ENCODE measurements around the gene ZNF430.
"Not testable (repeated sequence)": the region's sequence is repeated elsewhere in the genome, so short reads cannot be mapped to it uniquely, and the experiment has no call there.

The ZNF430 gene

DNA sequence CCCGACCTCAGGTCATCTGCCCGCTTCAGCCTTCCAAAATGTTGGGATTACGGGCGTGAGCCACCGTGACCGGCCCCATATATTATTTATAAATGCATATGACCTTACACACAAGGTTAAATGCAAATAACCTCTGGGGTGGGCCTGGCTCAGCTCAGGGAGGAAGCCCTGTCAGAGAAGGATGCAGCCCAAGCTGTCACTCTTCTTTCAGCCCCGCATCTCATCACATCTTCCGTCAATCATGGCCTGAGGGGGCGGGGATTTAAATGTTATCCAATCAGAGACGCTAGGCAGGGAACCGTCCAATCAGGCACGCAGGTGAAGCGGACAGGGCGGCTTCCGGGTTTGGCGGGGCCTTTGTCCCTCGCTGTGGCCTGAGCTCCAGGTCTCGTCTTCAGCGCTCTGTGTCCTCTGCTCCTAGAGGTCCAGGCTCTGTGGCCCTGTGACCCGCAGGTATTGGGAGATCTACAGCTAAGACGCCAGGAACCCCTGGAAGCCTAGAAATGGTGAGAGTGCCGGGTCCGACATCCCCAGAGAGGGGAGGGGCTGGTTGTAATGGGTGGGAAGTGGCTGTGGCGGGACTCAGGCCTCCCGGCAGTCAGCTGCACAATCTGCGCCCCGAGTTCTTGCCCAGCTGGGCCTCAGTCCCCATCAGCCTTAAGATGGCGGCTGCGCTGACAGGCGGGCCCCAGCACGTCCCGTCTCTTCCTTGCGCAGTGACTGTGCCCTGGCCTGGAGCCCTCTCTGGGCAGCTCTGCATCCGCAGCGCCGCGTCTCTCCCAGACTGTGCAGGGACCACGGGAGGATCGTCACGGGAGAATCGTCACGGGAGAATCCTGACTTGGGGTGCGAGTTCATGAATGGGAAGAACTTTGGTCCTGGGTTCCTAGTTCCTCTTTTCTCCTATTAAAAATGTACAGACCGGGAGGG, at the start of gene ZNF430:
ZNF430 (plus strand) TSS at position 360 of the 930 bp plus-strand sequence; CDS start at position 504, 144 bp downstream.
- peak; percentile 94 for DNase-seq

- DNase-seq: not testable (repeated sequence)
These were observed 27.7 kb upstream of the ZNF430 start for GRCh38 chr19:20992788-20993187.

GRCh38 chr19:20999731-21000352, 20.6 kb upstream of the ZNF430 start:
- DNase-seq: peak; percentile 90

- not testable (repeated sequence) for DNase-seq
These were observed 781 bp downstream of the ZNF430 start for GRCh38 chr19:21021238-21021637.

DNA sequence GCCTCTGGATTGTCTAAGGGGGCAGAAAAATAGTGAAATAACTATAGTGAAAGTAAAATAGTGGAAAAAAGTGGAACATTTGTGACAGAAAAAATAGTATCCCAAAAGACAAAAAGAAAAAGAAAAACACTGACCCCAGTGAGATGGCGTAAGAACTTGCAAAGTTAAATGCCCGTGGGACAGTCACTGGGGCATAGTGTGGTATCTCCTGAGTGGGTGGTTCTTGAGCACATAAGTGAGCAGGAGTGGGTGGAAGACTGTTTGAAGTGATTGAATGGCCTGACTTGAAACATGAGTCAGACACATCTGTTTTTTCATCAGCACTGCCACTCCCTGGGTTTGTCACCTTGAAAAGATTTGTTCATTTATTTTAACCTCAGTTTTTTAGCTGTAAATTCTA, 2.5 kb downstream of the ZNF430 start:
- DNase-seq: peak; percentile 52

DNA sequence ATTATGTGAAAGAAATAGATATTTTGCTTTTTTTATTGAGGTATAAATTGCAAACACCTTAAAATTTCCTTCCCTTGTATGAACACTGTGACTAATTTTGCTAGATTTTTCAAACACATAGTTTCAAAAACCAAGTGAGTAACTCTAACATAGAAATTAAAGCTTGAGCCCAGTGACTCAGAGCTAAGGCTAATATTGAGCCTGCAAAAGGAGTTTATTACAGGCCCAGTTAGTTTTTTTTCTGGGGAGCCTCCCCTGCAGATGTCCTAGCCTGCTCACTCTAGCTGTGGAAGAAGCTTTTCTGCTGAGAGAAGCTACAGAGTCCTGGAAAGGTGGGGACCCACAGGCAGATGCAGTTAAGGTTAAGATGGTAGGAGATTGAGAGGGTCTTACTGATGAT, 3.4 kb downstream of the ZNF430 start:
- DNase-seq: no peak

DNA sequence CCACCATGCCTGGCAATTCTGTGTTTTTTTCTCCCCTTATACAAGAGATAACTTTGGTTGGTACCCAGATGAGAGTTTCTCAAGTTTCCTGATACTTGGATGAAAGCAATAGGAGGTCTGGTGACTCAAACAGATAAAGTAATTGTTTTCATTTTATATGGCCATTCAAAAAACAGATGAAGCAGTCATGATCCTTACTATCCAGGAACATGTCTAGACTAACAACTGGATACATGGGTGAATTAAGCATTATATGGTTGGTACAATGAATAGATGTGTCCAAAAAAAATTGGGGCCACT, 8.5 kb downstream of the ZNF430 start:
- DNase-seq: no peak

GRCh38 chr19:21045028-21045427, 24.6 kb downstream of the ZNF430 start:
- no peak for DNase-seq

DNA sequence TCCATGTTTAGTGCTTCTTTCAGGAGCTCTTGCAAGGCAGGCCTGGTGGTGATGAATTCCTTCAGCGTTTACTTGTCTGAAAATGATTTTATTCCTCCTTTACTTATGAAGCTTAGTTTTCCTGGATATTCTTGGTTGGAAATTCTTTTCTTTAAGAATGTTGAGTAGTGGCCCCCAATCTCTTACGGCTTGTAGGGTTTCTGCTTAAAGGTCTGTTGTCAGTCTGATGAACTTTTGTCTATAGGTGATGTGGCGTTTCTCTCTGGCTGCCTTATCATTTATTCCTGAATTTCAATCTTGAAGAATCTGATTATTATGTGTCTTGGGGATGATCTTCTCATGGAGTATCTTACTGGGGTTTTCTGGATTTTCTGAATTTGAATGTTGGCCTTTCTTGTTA, 26.0 kb downstream of the ZNF430 start:
- DNase-seq: no peak

GRCh38 chr19:21047716-21048115, 27.3 kb downstream of the ZNF430 start:
- no peak for DNase-seq

DNA sequence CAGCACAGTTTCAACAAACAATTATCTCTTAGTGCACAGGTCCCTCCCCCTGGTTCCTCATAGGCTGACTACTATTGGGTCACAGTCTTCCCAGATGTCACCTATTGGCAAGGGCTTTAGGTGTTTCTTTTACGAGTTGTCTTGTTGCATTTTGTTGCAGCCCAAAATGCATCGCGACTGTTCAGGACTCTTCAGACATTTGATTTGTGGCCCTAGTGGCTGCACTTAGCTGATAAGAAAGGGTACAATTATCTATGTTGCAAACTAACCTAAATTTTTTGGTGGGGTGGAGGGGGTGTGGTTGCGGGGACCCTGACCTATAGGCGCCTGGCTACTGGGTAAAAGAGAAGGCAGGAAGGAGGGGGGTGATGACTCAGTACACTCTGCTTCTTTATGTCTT, 32.4 kb downstream of the ZNF430 start:
- DNase-seq: no peak

DNA sequence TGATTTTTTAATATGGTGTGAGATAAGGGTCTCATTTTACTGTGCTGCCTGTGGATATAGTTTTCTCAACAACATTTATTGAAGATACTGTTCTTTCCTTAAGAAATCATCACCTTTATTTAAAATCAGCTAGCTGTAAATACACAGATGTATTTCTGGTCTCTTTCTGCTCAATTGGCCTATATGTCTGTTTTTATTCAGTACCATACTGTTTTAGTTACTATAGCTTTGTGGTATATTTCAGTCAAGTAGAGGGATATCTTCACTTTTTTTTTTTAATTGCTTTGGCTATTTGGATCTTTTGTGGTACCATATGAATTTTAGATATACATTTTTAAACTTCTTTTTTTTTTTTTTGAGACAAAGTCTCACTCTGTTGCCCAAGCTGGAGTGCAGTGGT, 44.9 kb downstream of the ZNF430 start:
- DNase-seq: no peak

GRCh38 chr19:21082011-21082975, 61.8 kb downstream of the ZNF430 start, which contains the start of gene ZNF714:
ZNF714 (plus strand) TSS chr19:21082203; CDS start chr19:21098269, 16,066 bp downstream.
- peak; percentile 85 for DNase-seq

DNA sequence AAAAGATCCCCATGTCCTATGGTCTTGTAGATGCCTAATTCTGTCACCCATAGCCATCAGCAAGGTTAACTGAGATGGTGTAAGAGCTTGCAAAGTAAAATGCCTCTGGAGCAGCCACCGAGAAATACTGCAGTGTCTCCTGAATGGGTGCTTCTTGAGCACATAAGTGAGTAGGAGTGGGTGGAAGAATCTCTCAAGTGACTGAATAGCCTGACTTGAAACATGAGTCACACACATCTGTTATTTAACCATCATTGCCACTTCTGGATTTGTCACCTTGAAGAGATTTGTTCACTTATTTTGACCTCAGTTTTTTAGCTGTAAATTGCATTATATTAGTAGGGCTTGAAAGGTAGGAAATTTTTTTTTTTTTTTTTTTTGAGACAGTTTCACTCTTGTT, 63.9 kb downstream of the ZNF430 start:
- DNase-seq: peak; percentile 34

DNA sequence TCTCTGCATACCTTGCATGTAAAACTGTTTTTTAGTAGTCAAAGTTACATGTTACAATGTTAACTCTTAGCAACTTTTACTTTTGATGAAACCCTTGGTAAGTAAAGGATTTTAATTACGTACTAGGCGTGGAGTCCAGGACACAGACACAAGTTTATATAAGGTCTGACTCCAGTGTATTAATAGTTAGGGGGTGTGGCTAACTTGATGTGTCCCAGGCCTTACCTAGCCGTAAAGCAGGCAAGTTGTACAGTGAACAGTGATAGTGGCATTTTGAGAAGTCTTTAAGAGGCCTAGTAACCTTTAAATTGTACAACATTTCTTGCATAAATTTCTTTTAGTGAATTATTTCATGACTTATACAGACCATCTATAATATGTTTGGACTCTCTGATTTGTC, 67.4 kb downstream of the ZNF430 start:
- DNase-seq: no peak

GRCh38 chr19:21092109-21092508, 71.7 kb downstream of the ZNF430 start:
- no peak for DNase-seq

GRCh38 chr19:21094347-21095025, 74.0 kb downstream of the ZNF430 start:
- DNase-seq: no peak

GRCh38 chr19:21098291-21098690, 77.8 kb downstream of the ZNF430 start:
- no peak for DNase-seq

DNA sequence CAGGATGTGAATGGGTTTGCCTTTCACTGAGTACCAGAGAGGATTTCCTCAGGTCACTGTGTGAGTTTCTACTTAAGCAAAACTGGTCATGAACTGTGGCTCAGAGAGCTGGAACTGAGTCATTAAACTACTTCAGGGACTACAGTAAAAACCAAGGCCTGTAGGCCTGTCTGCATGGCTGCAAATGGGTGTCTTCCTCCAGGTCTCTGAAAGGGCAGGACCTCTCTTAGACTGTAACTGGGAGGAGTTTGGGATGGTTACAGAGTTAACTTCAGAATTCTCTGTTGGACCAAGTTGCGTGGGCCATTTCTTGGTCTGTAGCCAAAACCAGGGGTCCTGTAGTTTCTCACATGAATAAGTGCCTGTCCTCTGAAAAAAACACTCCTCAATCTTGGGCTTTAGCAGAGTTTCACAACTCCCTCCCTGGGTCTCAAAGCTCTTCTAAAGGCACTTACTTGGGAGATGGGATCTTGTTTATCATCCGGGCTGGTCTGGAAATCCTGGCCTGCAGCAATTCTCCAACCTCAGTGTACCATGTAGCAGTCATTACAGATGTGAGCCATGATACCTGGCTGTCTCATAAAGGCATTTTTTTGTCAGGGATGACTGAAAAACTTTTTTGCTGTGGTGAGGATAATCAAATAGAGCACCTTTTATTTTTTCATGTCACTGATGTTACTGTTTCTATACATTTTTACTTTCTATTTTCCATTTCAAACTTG, 81.2 kb downstream of the ZNF430 start:
- DNase-seq: no peak

GRCh38 chr19:21109116-21109515, 88.7 kb downstream of the ZNF430 start:
- no peak for DNase-seq
